Caco-2 (cell line): ENCODE results near the gene OCLN. TPM values are rescaled to one million over a fixed set of nuclear protein-coding genes. Genes with fewer than 3 reads are reported as not detected.
A peak's percentile ranks its signal among the peaks of the same experiment; 100 is the strongest.

ENCODE experiments used
- BruUV-seq: library from RNA; stranded (reverse); fragments of 400-500 nt; replicated peaks from 2 replicates; lab custom pipeline; 2021; lab: Mats Ljungman, UMichigan
- CTCF ChIA-PET: fragments of 300-600 bp; sonication (Branson Sonifier 250); formaldehyde crosslinking; loops from one replicate; lab custom pipeline; 2022; ENCODE audit warnings: antibody characterized with exemption; lab: Charles Lee
- POLR2A ChIA-PET: fragments of 300-600 bp; sonication (Branson Sonifier 250); formaldehyde crosslinking; loops from one replicate; lab custom pipeline; 2022; ENCODE audit warnings: antibody characterized with exemption; lab: Charles Lee
- DNase-seq, 2 experiments: peaks; one replicate each; pipeline versions ENCODE4 v3.0.0 to v3.0.0-alpha.2; 2020 to 2022
- H3K27me3 ChIP-seq: replicated peaks from 2 replicates; pipeline ENCODE4 v1.6.0; 2011; ENCODE audit warnings: low read length; ENCODE audit not compliant: control insufficient read depth, insufficient read depth
- H3K36me3 ChIP-seq: 2 replicates; pipeline ENCODE4 v1.5.1; 2011; ENCODE audit warnings: low read length; ENCODE audit not compliant: control insufficient read depth, insufficient read depth
- H3K4me1 ChIP-seq: fragments of 250-450 bp; sonication (Bioruptor Pico); 2 replicates; pipeline ENCODE4 v1.5.1; 2020; ENCODE audit warnings: mild to moderate bottlenecking
- H3K4me3 ChIP-seq: 2 replicates; pipeline ENCODE4 v1.5.1; 2011; ENCODE audit warnings: low read depth, mild to moderate bottlenecking, control low read depth, low read length
- H3K9me3 ChIP-seq: fragments of 250-450 bp; sonication (Bioruptor Pico); 2 replicates; pipeline ENCODE4 v1.5.1; 2020; ENCODE audit warnings: mild to moderate bottlenecking, moderate library complexity
- H3K27ac Mint-ChIP-seq: one replicate; pipeline ENCODE4 v1.8.0; 2022; ENCODE audit warnings: mixed read lengths; ENCODE audit not compliant: unreplicated experiment
- H3K27me3 Mint-ChIP-seq: one replicate; pipeline ENCODE4 v1.8.0; 2022; ENCODE audit warnings: mixed read lengths; ENCODE audit not compliant: insufficient read depth, unreplicated experiment
- H3K36me3 Mint-ChIP-seq: one replicate; pipeline ENCODE4 v1.8.0; 2022; ENCODE audit warnings: mild to moderate bottlenecking, mixed read lengths; ENCODE audit not compliant: insufficient read depth, unreplicated experiment
- H3K4me1 Mint-ChIP-seq: one replicate; pipeline ENCODE4 v1.8.0; 2022; ENCODE audit warnings: low read depth, mixed read lengths; ENCODE audit not compliant: unreplicated experiment
- H3K4me3 Mint-ChIP-seq: one replicate; pipeline ENCODE4 v1.8.0; 2022; ENCODE audit warnings: mild to moderate bottlenecking, moderate library complexity, mixed read lengths; ENCODE audit not compliant: unreplicated experiment
- H3K9me3 Mint-ChIP-seq: one replicate; pipeline ENCODE4 v1.8.0; 2022; ENCODE audit warnings: mixed read lengths; ENCODE audit not compliant: unreplicated experiment
- intact Hi-C: fragments of 100-400 bp; cut with micrococcal nuclease; formaldehyde crosslinking; loops from one replicate; pipeline ENCODE4 v1.10.0; 2022; ENCODE audit not compliant: unreplicated experiment
- total RNA-seq: library from RNA; stranded (reverse); gene quantifications from 2 replicates; pipeline ENCODE4 v1.2.3, GENCODE V29; 2022
- TF ChIP-seq, protein P1 (sequence below), 2 experiments: fragments of 200-600 bp in 1 of 2; IDR thresholded peaks; 1 replicate in 1 of 2; 2 replicates in 1 of 2; pipeline versions ENCODE4 v1.5.1 to v1.8.0; 2011 to 2022; ENCODE audit warnings: antibody characterized with exemption in 1 of 2, control low read depth in 1 of 2, inconsistent platforms in 1 of 2, low read depth in 1 of 2, low read length in 1 of 2, mild to moderate bottlenecking in 1 of 2, moderate library complexity in 1 of 2; ENCODE audit not compliant: insufficient read depth in 1 of 2, severe bottlenecking in 1 of 2, unreplicated experiment in 1 of 2

Gene OCLN
- total RNA-seq, 1 experiment from 2014 or later: 174 TPM

DNA sequence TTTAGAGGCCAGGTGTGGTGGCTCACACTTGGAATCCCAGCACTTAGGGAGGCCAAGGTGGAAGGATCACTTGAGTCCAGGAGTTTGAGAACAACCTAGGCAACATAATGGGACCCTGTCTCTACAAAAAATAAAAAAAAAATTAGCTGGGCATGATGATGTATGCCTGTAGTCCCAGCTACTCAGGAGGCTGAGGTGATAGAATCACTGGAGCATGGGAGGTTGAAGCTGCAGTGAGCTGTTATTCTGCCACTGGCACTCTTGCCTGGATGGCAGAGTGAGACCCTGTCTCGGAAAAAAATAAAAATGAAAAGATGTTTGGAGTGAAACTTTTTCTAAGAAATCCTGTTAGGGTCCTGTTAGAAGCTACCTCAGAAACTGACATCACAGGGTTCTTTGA is 24.2 kb downstream of the OCLN start:
- no TSS peak for BruUV-seq
- peaks cover 67% of the 10 kb centered on the region for H3K4me1 ChIP-seq
- Mint-ChIP-seq H3K36me3 (peaks cover 85% of the 10 kb centered on the region), H3K27me3 (no peaks in the 10 kb centered on the region), H3K4me1 (peaks cover 20% of the 10 kb centered on the region), H3K27ac (peak overlapping the region; percentile 74), H3K9me3 (no peaks in the 10 kb centered on the region), H3K4me3 (no peak overlapping the region)
- no peaks in the 10 kb centered on the region for H3K36me3 ChIP-seq
- TF ChIP-seq, protein P1, sequence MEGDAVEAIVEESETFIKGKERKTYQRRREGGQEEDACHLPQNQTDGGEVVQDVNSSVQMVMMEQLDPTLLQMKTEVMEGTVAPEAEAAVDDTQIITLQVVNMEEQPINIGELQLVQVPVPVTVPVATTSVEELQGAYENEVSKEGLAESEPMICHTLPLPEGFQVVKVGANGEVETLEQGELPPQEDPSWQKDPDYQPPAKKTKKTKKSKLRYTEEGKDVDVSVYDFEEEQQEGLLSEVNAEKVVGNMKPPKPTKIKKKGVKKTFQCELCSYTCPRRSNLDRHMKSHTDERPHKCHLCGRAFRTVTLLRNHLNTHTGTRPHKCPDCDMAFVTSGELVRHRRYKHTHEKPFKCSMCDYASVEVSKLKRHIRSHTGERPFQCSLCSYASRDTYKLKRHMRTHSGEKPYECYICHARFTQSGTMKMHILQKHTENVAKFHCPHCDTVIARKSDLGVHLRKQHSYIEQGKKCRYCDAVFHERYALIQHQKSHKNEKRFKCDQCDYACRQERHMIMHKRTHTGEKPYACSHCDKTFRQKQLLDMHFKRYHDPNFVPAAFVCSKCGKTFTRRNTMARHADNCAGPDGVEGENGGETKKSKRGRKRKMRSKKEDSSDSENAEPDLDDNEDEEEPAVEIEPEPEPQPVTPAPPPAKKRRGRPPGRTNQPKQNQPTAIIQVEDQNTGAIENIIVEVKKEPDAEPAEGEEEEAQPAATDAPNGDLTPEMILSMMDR (IDR thresholded peaks at IDR 0.05; ENCODE audit: insufficient read depth in 1 of 2, low read depth in 1 of 2, low read length in 1 of 2, severe bottlenecking in 1 of 2, unreplicated experiment in 1 of 2): no peak
- H3K27me3 ChIP-seq: no peaks in the 10 kb centered on the region
- POLR2A ChIA-PET: no interaction called here
- DNase-seq: no peak
- CTCF ChIA-PET: no interaction called here
- intact Hi-C loops: loop anchor here (2.0 kb wide), 1 partner anchor 16 kb away; no protein-coding TSS in a partner anchor
- no peaks in the 10 kb centered on the region for H3K9me3 ChIP-seq
- no peak overlapping the region for H3K4me3 ChIP-seq

GRCh38 chr5:69517763-69518212 is 25.2 kb downstream of the OCLN start:
- TF ChIP-seq, protein P1 (IDR thresholded peaks at IDR 0.05; ENCODE audit: insufficient read depth in 1 of 2, low read depth in 1 of 2, low read length in 1 of 2, severe bottlenecking in 1 of 2, unreplicated experiment in 1 of 2): no peak
- peaks cover 86% of the 10 kb centered on the region for H3K36me3 Mint-ChIP-seq
- H3K27me3 ChIP-seq: no peaks in the 10 kb centered on the region
- peaks cover 1% of the 10 kb centered on the region; the same call in 1 of the 2 replicates for H3K36me3 ChIP-seq
- ChIA-PET CTCF (no interaction called here), POLR2A (interaction anchor here (0.6 kb wide), 1 partner anchor 196 kb away, joined by 3 read pairs; no protein-coding TSS in a partner anchor)
- peaks cover 21% of the 10 kb centered on the region for H3K4me1 Mint-ChIP-seq
- H3K4me1 ChIP-seq: peaks cover 64% of the 10 kb centered on the region
- peak overlapping the region; percentile 74 for H3K27ac Mint-ChIP-seq
- no peaks in the 10 kb centered on the region for H3K27me3 Mint-ChIP-seq
- H3K4me3 Mint-ChIP-seq: peak overlapping the region; percentile 35
- peak in 1 of 2 experiments; percentile 53 for DNase-seq
- BruUV-seq: no TSS peak
- intact Hi-C loops: loop anchor here (1.0 to 2.0 kb wide), 2 partner anchors 11 to 17 kb away; no protein-coding TSS in a partner anchor
- H3K4me3 ChIP-seq: no peak overlapping the region
- no peaks in the 10 kb centered on the region for H3K9me3 Mint-ChIP-seq
- H3K9me3 ChIP-seq: no peaks in the 10 kb centered on the region

- CTCF ChIA-PET: interaction anchor here (0.6 kb wide), 1 partner anchor 112 kb away, joined by 3 read pairs; no protein-coding TSS in a partner anchor
- Mint-ChIP-seq H3K27ac (peak overlapping the region; percentile 12), H3K36me3 (peaks cover 77% of the 10 kb centered on the region), H3K4me3 (no peak overlapping the region), H3K9me3 (no peaks in the 10 kb centered on the region), H3K27me3 (no peaks in the 10 kb centered on the region), H3K4me1 (peaks cover 16% of the 10 kb centered on the region)
- H3K9me3 ChIP-seq: no peaks in the 10 kb centered on the region
- no peak for DNase-seq
- no peak overlapping the region for H3K4me3 ChIP-seq
- peaks cover 56% of the 10 kb centered on the region for H3K4me1 ChIP-seq
- H3K36me3 ChIP-seq: peaks cover 1% of the 10 kb centered on the region; the same call in 1 of the 2 replicates
- H3K27me3 ChIP-seq: no peaks in the 10 kb centered on the region
- POLR2A ChIA-PET: interaction anchor here (0.6 to 1.1 kb wide), 2 partner anchors 65 to 67 kb away, joined by 3 to 4 read pairs; no protein-coding TSS in a partner anchor
- intact Hi-C loops: no loop called here
- no TSS peak for BruUV-seq
- TF ChIP-seq, protein P1 (IDR thresholded peaks at IDR 0.05; ENCODE audit: insufficient read depth in 1 of 2, low read depth in 1 of 2, low read length in 1 of 2, severe bottlenecking in 1 of 2, unreplicated experiment in 1 of 2): no peak
These were observed 26.7 kb downstream of the OCLN start for GRCh38 chr5:69519285-69519684.
